Activated B cell treated with CpG ODN at 0.5 μM for 24 hours (primary cell): ENCODE measurements around the gene ENOSF1. TPM values are rescaled to one million over a fixed set of nuclear protein-coding genes. Genes with fewer than 3 reads are reported as not detected.

Source experiments
- ATAC-seq: fragments of 200-7000 bp; cut with Tn5 transposase; one replicate; pipeline ENCODE4 v1.10.0; 2021; ENCODE audit warnings: low read depth, mild to moderate bottlenecking, moderate library complexity
- CTCF ChIA-PET: fragments of 350-600 bp; sonication (Branson Sonifier 250); formaldehyde crosslinking; loops from one replicate; lab custom pipeline; 2021; ENCODE audit warnings: antibody characterized with exemption; lab: Charles Lee
- POLR2A ChIA-PET: fragments of 350-600 bp; sonication (Branson Sonifier 250); formaldehyde crosslinking; loops from one replicate; lab custom pipeline; 2021; ENCODE audit warnings: antibody characterized with exemption; lab: Charles Lee
- DNase-seq: peaks from one replicate; pipeline ENCODE4 v3.0.0; 2022
- H3K27ac Mint-ChIP-seq: one replicate; pipeline ENCODE4 v1.8.0; 2020; ENCODE audit warnings: mixed read lengths
- H3K27me3 Mint-ChIP-seq: one replicate; pipeline ENCODE4 v1.8.0; 2021; ENCODE audit warnings: mixed read lengths
- H3K36me3 Mint-ChIP-seq: one replicate; pipeline ENCODE4 v1.8.0; 2021; ENCODE audit warnings: low read depth, mixed read lengths
- H3K4me1 Mint-ChIP-seq: one replicate; pipeline ENCODE4 v1.8.0; 2021; ENCODE audit warnings: mixed read lengths
- H3K4me3 Mint-ChIP-seq: one replicate; pipeline ENCODE4 v1.8.0; 2020; ENCODE audit warnings: mild to moderate bottlenecking, mixed read lengths
- H3K9me3 Mint-ChIP-seq: one replicate; pipeline ENCODE4 v1.8.0; 2020; ENCODE audit warnings: mixed read lengths
- intact Hi-C: fragments of 100-400 bp; cut with micrococcal nuclease; formaldehyde crosslinking; loops from one replicate; pipeline ENCODE4 v1.15.1; 2024
- total RNA-seq: library from RNA; stranded (reverse); gene quantifications from 2 replicates; pipeline ENCODE4 v1.2.3, GENCODE V29; 2022
- TF ChIP-seq, protein P1 (sequence below): fragments of 200-600 bp; IDR thresholded peaks from one replicate; pipeline ENCODE4 v1.8.0; 2022; ENCODE audit warnings: antibody characterized with exemption, mild to moderate bottlenecking

ENOSF1 gene
- total RNA-seq, 1 donor from 2014 or later, result 23.8 TPM

GRCh38 chr18:675307-675706 lies 37.1 kb downstream of the ENOSF1 start:
- H3K36me3 Mint-ChIP-seq, result peaks cover 9% of the 10 kb centered on the region
- H3K4me1 Mint-ChIP-seq, result no peaks in the 10 kb centered on the region
- no peak overlapping the region for H3K4me3 Mint-ChIP-seq

DNA sequence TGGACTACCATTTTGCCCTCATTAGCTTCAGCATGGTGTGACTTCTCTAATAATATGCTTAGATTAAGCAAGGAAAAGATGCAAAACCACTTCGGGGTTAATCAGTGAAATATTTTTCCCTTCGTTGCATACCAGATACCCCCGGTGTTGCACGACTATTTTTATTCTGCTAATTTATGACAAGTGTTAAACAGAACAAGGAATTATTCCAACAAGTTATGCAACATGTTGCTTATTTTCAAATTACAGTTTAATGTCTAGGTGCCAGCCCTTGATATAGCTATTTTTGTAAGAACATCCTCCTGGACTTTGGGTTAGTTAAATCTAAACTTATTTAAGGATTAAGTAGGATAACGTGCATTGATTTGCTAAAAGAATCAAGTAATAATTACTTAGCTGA lies 38.7 kb downstream of the ENOSF1 start:
- no peak overlapping the region for H3K27ac Mint-ChIP-seq
- DNase-seq (no peak), ATAC-seq (no peak)
- no peaks in the 10 kb centered on the region for H3K4me1 Mint-ChIP-seq
- ChIA-PET POLR2A (no interaction called here), CTCF (no interaction called here)
- no peak overlapping the region for H3K4me3 Mint-ChIP-seq
- TF ChIP-seq, protein P1, sequence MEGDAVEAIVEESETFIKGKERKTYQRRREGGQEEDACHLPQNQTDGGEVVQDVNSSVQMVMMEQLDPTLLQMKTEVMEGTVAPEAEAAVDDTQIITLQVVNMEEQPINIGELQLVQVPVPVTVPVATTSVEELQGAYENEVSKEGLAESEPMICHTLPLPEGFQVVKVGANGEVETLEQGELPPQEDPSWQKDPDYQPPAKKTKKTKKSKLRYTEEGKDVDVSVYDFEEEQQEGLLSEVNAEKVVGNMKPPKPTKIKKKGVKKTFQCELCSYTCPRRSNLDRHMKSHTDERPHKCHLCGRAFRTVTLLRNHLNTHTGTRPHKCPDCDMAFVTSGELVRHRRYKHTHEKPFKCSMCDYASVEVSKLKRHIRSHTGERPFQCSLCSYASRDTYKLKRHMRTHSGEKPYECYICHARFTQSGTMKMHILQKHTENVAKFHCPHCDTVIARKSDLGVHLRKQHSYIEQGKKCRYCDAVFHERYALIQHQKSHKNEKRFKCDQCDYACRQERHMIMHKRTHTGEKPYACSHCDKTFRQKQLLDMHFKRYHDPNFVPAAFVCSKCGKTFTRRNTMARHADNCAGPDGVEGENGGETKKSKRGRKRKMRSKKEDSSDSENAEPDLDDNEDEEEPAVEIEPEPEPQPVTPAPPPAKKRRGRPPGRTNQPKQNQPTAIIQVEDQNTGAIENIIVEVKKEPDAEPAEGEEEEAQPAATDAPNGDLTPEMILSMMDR, result no peak
- intact Hi-C loops, result no loop called here
- no peaks in the 10 kb centered on the region for H3K9me3 Mint-ChIP-seq
- peaks cover 9% of the 10 kb centered on the region for H3K36me3 Mint-ChIP-seq
- H3K27me3 Mint-ChIP-seq, result no peaks in the 10 kb centered on the region

More at GRCh38 chr18:675307-675706, 37.1 kb downstream of the ENOSF1 start:
- no peaks in the 10 kb centered on the region for H3K9me3 Mint-ChIP-seq
- DNase-seq, result no peak
- H3K27ac Mint-ChIP-seq, result no peak overlapping the region
- intact Hi-C loops, result no loop called here
- ChIA-PET CTCF (no interaction called here), POLR2A (interaction anchor here (0.7 kb wide), 1 partner anchor 42 kb away, joined by 3 read pairs; no protein-coding TSS in a partner anchor)
- H3K27me3 Mint-ChIP-seq, result no peaks in the 10 kb centered on the region
- TF ChIP-seq, protein P1, result no peak
- ATAC-seq, result no peak

DNA sequence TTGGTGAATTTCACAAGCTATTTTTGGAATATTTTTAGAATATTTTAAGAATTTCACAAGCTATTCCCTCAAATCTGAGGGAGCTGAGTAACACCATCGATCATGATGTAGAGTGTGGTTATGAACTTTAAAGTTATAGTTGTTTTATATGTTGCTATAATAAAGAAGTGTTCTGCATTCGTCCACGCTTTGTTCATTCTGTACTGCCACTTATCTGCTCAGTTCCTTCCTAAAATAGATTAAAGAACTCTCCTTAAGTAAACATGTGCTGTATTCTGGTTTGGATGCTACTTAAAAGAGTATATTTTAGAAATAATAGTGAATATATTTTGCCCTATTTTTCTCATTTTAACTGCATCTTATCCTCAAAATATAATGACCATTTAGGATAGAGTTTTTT lies 39.1 kb downstream of the ENOSF1 start:
- DNase-seq, result no peak
- Mint-ChIP-seq H3K9me3 (no peaks in the 10 kb centered on the region), H3K36me3 (peaks cover 9% of the 10 kb centered on the region), H3K4me3 (no peak overlapping the region), H3K4me1 (no peaks in the 10 kb centered on the region), H3K27me3 (no peaks in the 10 kb centered on the region), H3K27ac (no peak overlapping the region)
- TF ChIP-seq, protein P1, result no peak
- intact Hi-C loops, result no loop called here
- ChIA-PET POLR2A (no interaction called here), CTCF (no interaction called here)
- no peak for ATAC-seq

DNA sequence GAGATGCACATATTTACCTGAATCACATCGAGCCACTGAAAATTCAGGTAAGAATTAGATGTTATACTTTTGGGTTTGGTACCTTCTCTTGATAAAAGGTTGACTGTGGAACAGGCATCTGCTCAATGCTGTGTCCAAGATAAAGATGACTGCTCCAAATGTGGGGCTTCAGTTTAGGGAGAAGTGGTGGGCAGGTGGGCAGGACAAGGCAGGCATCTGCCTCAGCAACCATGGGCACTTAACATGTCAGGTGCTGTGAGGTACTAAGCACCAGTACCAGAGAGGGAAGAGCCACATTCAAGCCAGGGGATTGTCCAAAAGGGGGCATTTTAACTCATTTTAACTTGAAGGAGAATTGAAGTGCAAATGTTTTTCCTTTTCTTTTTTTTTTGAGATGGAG lies 41.0 kb downstream of the ENOSF1 start:
- ATAC-seq (no peak), DNase-seq (no peak)
- POLR2A ChIA-PET, result no interaction called here
- intact Hi-C loops, result no loop called here
- Mint-ChIP-seq H3K27me3 (no peaks in the 10 kb centered on the region), H3K27ac (no peak overlapping the region), H3K9me3 (peaks cover 2% of the 10 kb centered on the region), H3K4me1 (no peaks in the 10 kb centered on the region), H3K4me3 (no peak overlapping the region), H3K36me3 (peaks cover 9% of the 10 kb centered on the region)
- TF ChIP-seq, protein P1, result no peak
- CTCF ChIA-PET, result no interaction called here

GRCh38 chr18:670522-670921 lies 41.9 kb downstream of the ENOSF1 start:
- Mint-ChIP-seq H3K36me3 (peaks cover 9% of the 10 kb centered on the region), H3K4me1 (no peaks in the 10 kb centered on the region), H3K9me3 (peaks cover 2% of the 10 kb centered on the region), H3K27ac (no peak overlapping the region), H3K4me3 (no peak overlapping the region), H3K27me3 (no peaks in the 10 kb centered on the region)
- TF ChIP-seq, protein P1, result no peak
- ATAC-seq (no peak), DNase-seq (no peak)
- ChIA-PET CTCF (no interaction called here), POLR2A (no interaction called here)
- intact Hi-C loops, result no loop called here
